LNCAP (cell line): ENCODE measurements around the gene HIGD2B.

Experiments used
- TF ChIP-seq, protein P1 (sequence below): fragments of 450-650 bp; IDR thresholded peaks from 2 replicates; pipeline ENCODE4 v1.5.1; 2017; ENCODE audit warnings: mild to moderate bottlenecking

The HIGD2B gene

DNA sequence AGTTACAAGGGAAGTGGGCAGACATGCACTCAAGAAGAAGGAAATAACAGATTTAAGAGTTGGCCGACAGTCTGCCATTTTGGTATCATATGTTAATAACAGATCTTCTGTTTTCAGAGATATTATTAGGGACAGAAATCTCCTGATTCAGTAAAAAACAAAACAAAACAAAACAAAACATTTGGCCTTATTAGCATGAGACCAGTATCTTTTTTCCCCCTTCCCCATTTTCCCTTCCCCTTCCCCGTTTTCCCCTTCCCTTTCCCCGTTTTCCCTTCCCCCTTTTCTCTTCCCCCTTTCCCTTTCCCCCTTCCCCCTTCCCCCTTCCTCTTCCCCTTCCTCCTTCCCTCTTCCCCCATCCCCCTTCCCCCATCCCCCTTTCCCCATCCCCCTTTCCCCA, 39.5 kb upstream of the HIGD2B start:
- TF ChIP-seq, protein P1, sequence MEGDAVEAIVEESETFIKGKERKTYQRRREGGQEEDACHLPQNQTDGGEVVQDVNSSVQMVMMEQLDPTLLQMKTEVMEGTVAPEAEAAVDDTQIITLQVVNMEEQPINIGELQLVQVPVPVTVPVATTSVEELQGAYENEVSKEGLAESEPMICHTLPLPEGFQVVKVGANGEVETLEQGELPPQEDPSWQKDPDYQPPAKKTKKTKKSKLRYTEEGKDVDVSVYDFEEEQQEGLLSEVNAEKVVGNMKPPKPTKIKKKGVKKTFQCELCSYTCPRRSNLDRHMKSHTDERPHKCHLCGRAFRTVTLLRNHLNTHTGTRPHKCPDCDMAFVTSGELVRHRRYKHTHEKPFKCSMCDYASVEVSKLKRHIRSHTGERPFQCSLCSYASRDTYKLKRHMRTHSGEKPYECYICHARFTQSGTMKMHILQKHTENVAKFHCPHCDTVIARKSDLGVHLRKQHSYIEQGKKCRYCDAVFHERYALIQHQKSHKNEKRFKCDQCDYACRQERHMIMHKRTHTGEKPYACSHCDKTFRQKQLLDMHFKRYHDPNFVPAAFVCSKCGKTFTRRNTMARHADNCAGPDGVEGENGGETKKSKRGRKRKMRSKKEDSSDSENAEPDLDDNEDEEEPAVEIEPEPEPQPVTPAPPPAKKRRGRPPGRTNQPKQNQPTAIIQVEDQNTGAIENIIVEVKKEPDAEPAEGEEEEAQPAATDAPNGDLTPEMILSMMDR, result no peak

DNA sequence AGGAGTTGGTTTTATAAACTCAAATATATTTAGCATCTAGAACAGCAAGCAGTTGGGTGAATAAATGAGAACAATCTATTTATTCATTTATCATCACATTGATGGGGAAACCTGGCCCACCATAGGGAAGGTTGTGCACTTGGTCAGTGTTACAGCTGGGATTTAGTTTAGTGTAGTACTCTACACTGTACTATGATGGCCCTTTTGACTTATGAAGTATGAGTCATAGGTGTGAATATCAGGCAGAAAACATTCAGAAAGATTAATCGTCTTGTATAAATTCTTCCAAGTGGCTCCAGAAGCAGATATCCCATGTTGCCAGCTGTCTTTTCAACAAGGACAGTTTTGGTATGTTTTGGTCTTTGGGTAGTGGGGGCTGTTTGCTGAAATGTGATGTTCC, 38.0 kb upstream of the HIGD2B start:
- TF ChIP-seq, protein P1, result no peak

DNA sequence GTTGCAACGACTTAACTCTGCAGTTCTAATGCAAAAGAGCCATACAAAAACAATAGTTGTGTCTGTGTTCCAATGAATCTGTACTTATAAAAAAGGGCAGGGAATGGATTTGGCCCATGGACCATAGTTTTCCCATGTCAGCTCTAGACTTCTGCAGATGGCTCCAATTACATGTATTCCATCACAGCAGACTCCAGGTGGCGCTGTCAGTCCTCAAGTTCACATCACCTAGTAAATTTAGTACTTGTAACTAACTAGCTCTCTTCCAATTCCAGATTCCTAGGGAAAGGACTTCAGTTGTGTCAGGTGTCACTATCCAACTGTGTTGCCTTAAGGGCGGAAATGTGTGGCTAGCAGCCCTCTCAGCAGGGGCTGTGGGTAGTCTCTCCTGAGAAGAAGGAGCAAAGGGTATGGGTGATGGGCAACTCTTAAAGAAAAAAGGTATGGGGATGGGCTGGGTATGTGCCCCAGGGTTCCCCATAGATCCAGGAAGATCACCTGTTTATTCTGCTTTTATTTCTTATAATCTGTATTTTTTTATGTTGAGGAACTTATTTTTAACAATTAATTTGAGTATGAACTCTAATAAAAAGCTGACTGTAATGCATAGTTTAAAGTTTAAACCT, 36.2 kb upstream of the HIGD2B start:
- TF ChIP-seq, protein P1, result peak; percentile 82

DNA sequence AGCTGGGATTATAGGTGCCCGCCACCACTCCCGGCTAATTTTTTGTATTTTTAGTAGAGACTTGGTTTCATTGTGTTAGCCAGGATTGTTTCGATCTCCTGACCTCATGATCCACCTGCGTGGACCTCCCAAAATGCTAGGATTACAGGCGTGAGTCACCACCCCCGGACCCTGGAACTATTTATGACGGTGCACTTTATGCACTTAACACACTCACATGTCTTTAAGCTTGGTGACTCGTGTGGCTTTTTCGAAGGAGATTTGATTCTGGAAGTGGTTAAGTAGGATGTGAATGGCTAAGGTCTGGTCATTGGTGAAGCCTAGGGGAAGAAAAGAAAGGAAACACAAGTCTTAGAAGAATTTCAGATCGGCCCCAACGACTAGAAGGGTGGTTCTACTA, 20.3 kb upstream of the HIGD2B start:
- TF ChIP-seq, protein P1, result no peak

DNA sequence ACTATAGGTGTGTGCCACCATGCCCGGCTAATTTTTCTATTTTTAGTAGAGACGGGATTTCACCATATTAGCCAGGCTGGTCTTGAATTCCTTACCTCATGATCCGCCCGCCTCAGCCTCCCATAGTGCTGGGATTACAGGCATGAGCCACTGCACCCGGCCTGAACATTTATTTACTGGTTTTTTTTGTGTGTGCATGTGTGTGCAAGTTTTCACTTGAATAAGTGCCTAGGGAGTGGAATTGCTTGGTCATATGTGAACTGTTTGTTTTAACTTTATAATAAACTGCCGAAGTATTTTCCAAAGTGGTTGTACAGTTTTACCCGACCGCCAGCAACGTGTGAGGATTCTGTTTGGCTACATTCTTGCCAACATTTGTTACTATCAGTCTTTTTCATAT, 14.1 kb upstream of the HIGD2B start:
- TF ChIP-seq, protein P1, result no peak

DNA sequence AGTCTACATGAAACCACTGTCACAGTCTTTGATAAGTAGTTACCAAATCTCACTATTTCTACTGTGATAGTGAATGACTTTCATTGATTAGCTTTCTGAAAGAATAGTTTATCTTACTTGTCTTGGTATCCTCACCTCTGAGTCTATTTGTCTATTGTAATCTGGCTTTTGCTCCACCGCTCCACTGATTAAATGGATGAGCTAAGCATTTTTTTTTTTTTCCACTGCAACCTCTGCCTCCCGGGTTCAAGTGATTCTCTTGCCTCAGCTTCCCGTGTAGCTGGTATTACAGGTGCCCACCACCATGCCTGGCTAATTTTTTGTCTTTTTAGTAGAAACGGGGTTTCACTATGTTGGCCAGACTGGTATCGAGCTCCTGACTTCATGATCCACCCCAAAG, 13.0 kb upstream of the HIGD2B start:
- TF ChIP-seq, protein P1, result no peak

DNA sequence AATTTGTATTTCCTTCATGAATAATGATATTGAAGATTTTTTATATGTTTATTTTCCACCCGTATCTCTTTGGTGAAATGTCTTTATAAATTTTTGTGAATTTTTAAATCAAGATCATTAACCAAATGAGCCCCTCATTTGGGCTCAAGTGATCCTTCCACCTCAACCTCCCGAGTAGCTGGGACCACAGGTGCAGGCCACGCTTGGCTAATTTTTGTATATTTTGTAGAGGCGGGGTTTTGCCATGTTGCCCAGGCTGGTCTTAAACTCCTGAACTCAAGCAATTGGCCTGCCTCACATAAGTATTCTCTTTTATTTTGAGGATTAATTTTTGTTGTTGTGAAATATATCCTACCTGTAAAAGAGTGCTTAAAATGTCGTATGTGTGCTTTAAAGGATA, 5.0 kb upstream of the HIGD2B start:
- TF ChIP-seq, protein P1, result no peak

DNA sequence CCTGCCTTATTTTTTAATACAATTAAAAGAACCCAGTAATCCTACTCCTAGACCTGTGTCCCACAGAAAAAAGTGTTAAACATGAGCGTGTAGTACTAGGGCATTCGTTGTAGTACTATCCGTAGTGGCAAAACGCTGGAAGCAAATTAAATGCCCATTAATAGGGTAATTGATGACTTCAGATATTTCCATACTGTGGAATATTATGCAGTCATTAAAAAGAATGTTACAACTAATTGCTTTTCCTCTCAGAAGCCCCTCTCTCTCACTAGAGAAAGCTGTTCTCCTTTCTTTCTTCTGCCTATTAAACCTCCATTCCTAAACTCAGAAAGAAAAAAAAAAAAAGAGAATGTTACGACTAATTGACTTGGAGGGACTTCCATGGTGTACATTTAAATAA, 2.7 kb upstream of the HIGD2B start:
- TF ChIP-seq, protein P1, result no peak
